K562 (cell line): ENCODE measurements around the gene CXCL16.

ENCODE experiments used
- GABPA ChIP-seq: fragments of 200-800 bp; sonication (Bioruptor generic); conservative IDR thresholded peaks from 2 replicates; pipeline ENCODE4 v1.6.1; 2016; ENCODE audit warnings: low read depth, missing genetic modification characterization, missing compliant biosample characterization
- HNRNPLL ChIP-seq: fragments of 200-400 bp; formaldehyde crosslinking; IDR thresholded peaks from 2 replicates; pipeline ENCODE4 v1.6.1; 2017; ENCODE audit warnings: low read length, low read depth, mild to moderate bottlenecking; ENCODE audit not compliant: poor library complexity, severe bottlenecking
- JUNB ChIP-seq: fragments of 450-650 bp; formaldehyde crosslinking; conservative IDR thresholded peaks from 2 replicates; pipeline ENCODE4 v1.4.0; 2020; ENCODE audit warnings: mild to moderate bottlenecking
- KDM1A ChIP-seq, 2 experiments: fragments of 450-650 bp; IDR thresholded peaks; 2 replicates each; pipeline ENCODE4 v1.6.1; 2016; ENCODE audit warnings: mild to moderate bottlenecking in 2 of 2
- POLR2A ChIP-seq: fragments of 450-650 bp; conservative IDR thresholded peaks from 2 replicates; pipeline ENCODE4 v1.6.1; 2016
- PRDM10 ChIP-seq: fragments of 450-650 bp; IDR thresholded peaks from 2 replicates; pipeline ENCODE4 v1.6.1; 2018; ENCODE audit not compliant: partially characterized antibody
- SIX5 ChIP-seq, 2 experiments: IDR thresholded peaks; 2 replicates each; pipeline ENCODE4 v1.6.1; 2011; ENCODE audit warnings: low read length in 2 of 2, borderline replicate concordance in 1 of 2, low read depth in 1 of 2, mild to moderate bottlenecking in 1 of 2, moderate library complexity in 1 of 2; ENCODE audit not compliant: insufficient read depth in 1 of 2
- YY1 ChIP-seq, 3 experiments: IDR thresholded peaks; 2 replicates each; pipeline ENCODE4 v1.6.1; 2011; ENCODE audit warnings: low read length in 2 of 3, mild to moderate bottlenecking in 2 of 3, moderate library complexity in 2 of 3, borderline replicate concordance in 1 of 3, control low read depth in 1 of 3, low read depth in 1 of 3; ENCODE audit not compliant: insufficient read depth in 3 of 3, insufficient replicate concordance in 2 of 3, control insufficient read depth in 1 of 3, insufficient read length in 1 of 3; ENCODE audit errors: extremely low read depth in 1 of 3
- TF ChIP-seq, protein P1 (sequence below): sonication (generic); formaldehyde crosslinking; IDR thresholded peaks from 2 replicates; pipeline ENCODE4 v1.5.0; 2020; ENCODE audit warnings: missing genetic modification reagents
- TF ChIP-seq, protein P2 (sequence below), 3 experiments: IDR thresholded peaks in 2 of 3; conservative IDR thresholded peaks in 1 of 3; 2 replicates each; pipeline ENCODE4 v1.5.1; 2011 to 2012; ENCODE audit warnings: low read length in 3 of 3, mild to moderate bottlenecking in 3 of 3, control low read depth in 2 of 3, improper control_type of control experiment in 1 of 3, inconsistent platforms in 1 of 3, low read depth in 1 of 3, mixed read lengths in 1 of 3, moderate library complexity in 1 of 3; ENCODE audit not compliant: insufficient read depth in 2 of 3
- TF ChIP-seq, protein P3 (sequence below): sonication (generic); formaldehyde crosslinking; IDR thresholded peaks from 2 replicates; pipeline ENCODE4 v1.8.0; 2023; ENCODE audit warnings: mild to moderate bottlenecking, missing genetic modification reagents

DNA sequence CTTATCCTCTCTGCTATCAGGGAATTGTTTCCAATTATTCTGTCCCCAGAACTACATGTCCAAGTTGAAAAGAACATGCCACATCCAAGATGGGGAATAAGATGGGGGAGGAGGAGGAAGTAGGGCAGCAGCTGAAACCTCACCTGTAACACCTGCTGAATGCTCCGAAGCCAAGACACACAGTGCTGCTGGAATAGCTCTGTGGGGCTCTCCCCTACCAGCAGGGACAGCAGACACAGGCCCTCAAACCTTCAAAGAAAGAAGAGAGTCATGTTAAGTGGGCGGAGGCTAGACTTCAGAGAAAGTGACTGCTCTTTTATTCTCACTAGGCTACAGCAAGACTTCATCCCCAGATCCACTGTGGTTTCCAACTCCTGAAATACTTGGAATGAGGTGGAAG is 49.0 kb downstream of the CXCL16 start:
- TF ChIP-seq GABPA (no peak), KDM1A (IDR thresholded peaks at IDR 0.05) (no peak), PRDM10 (no peak), HNRNPLL (no peak), JUNB (CRISPR knock-in tag) (no peak), YY1 (IDR thresholded peaks at IDR 0.05; ENCODE audit: borderline replicate concordance in 1 of 3, control insufficient read depth in 1 of 3, extremely low read depth in 1 of 3, insufficient read depth in 3 of 3, insufficient read length in 1 of 3, insufficient replicate concordance in 2 of 3, low read depth in 1 of 3, low read length in 2 of 3) (no peak), SIX5 (IDR thresholded peaks at IDR 0.05; ENCODE audit: borderline replicate concordance in 1 of 2, insufficient read depth in 1 of 2, low read depth in 1 of 2, low read length in 2 of 2) (no peak), POLR2A (no peak)
- TF ChIP-seq, protein P1, sequence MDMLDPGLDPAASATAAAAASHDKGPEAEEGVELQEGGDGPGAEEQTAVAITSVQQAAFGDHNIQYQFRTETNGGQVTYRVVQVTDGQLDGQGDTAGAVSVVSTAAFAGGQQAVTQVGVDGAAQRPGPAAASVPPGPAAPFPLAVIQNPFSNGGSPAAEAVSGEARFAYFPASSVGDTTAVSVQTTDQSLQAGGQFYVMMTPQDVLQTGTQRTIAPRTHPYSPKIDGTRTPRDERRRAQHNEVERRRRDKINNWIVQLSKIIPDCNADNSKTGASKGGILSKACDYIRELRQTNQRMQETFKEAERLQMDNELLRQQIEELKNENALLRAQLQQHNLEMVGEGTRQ (CRISPR knock-in tag): no peak
- TF ChIP-seq, protein P2, sequence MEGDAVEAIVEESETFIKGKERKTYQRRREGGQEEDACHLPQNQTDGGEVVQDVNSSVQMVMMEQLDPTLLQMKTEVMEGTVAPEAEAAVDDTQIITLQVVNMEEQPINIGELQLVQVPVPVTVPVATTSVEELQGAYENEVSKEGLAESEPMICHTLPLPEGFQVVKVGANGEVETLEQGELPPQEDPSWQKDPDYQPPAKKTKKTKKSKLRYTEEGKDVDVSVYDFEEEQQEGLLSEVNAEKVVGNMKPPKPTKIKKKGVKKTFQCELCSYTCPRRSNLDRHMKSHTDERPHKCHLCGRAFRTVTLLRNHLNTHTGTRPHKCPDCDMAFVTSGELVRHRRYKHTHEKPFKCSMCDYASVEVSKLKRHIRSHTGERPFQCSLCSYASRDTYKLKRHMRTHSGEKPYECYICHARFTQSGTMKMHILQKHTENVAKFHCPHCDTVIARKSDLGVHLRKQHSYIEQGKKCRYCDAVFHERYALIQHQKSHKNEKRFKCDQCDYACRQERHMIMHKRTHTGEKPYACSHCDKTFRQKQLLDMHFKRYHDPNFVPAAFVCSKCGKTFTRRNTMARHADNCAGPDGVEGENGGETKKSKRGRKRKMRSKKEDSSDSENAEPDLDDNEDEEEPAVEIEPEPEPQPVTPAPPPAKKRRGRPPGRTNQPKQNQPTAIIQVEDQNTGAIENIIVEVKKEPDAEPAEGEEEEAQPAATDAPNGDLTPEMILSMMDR (IDR thresholded peaks at IDR 0.05 in 2 of 3, conservative IDR thresholded peaks at IDR 0.05 in 1 of 3; ENCODE audit: insufficient read depth in 2 of 3, low read depth in 1 of 3, low read length in 3 of 3): no peak
- TF ChIP-seq, protein P3, sequence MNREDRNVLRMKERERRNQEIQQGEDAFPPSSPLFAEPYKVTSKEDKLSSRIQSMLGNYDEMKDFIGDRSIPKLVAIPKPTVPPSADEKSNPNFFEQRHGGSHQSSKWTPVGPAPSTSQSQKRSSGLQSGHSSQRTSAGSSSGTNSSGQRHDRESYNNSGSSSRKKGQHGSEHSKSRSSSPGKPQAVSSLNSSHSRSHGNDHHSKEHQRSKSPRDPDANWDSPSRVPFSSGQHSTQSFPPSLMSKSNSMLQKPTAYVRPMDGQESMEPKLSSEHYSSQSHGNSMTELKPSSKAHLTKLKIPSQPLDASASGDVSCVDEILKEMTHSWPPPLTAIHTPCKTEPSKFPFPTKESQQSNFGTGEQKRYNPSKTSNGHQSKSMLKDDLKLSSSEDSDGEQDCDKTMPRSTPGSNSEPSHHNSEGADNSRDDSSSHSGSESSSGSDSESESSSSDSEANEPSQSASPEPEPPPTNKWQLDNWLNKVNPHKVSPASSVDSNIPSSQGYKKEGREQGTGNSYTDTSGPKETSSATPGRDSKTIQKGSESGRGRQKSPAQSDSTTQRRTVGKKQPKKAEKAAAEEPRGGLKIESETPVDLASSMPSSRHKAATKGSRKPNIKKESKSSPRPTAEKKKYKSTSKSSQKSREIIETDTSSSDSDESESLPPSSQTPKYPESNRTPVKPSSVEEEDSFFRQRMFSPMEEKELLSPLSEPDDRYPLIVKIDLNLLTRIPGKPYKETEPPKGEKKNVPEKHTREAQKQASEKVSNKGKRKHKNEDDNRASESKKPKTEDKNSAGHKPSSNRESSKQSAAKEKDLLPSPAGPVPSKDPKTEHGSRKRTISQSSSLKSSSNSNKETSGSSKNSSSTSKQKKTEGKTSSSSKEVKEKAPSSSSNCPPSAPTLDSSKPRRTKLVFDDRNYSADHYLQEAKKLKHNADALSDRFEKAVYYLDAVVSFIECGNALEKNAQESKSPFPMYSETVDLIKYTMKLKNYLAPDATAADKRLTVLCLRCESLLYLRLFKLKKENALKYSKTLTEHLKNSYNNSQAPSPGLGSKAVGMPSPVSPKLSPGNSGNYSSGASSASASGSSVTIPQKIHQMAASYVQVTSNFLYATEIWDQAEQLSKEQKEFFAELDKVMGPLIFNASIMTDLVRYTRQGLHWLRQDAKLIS: no peak
